ENCODE data around the gene LGALS7. TPM values are rescaled to one million over a fixed set of nuclear protein-coding genes. Genes with fewer than 3 reads are reported as not detected.
"Not testable (repeated sequence)": the region's sequence is repeated elsewhere in the genome, so short reads cannot be mapped to it uniquely, and the experiment has no call there.

Gene LGALS7
- total RNA-seq, 2 donors from 2014 or later = not detected

GRCh38 chr19:38784224-38784623, 10.9 kb upstream of the LGALS7 start:
- Histone ChIP-seq H3K36me3 (no peaks in the 10 kb centered on the region), H3K9me3 (no peaks in the 10 kb centered on the region), H3K27me3 (replicated peaks; ENCODE audit: insufficient read depth) (no peaks in the 10 kb centered on the region), H3K27ac (no peak overlapping the region), H3K4me3 (no peak overlapping the region), H3K4me1 (replicated peaks) (no peaks in the 10 kb centered on the region)
- DNase-seq (ENCODE audit: low spot score) = no peak
- 70% methylated on average over 3 of the region's 3 CpGs for WGBS
- TF ChIP-seq POLR2A (IDR thresholded peaks at IDR 0.05) = no peak
- no peak for TF ChIP-seq POLR2AphosphoS5 (IDR thresholded peaks at IDR 0.05)
- TF ChIP-seq CTCF (IDR thresholded peaks at IDR 0.05) = no peak
- intact Hi-C loops (cut with DNase I) = no loop called here

- DNase-seq (ENCODE audit: low spot score); H3K36me3 ChIP-seq; intact Hi-C loops (cut with DNase I); H3K4me3 ChIP-seq; H3K9me3 ChIP-seq; H3K27ac ChIP-seq; H3K4me1 ChIP-seq (replicated peaks); H3K27me3 ChIP-seq (replicated peaks; ENCODE audit: insufficient read depth): not testable (repeated sequence)
- WGBS = 91% methylated on average over 13 of the region's 13 CpGs
These were observed 8.9 kb upstream of the LGALS7 start for GRCh38 chr19:38782212-38782611.

GRCh38 chr19:38781058-38781457, 7.7 kb upstream of the LGALS7 start:
- H3K27me3 ChIP-seq (replicated peaks; ENCODE audit: insufficient read depth) = no peaks in the 10 kb centered on the region
- 79% methylated on average over 7 of the region's 7 CpGs for WGBS
- H3K27ac ChIP-seq = no peak overlapping the region
- H3K4me1 ChIP-seq (replicated peaks) = no peaks in the 10 kb centered on the region
- no peak overlapping the region for H3K4me3 ChIP-seq
- no peaks in the 10 kb centered on the region for H3K36me3 ChIP-seq
- intact Hi-C loops (cut with DNase I) = no loop called here
- no peak for TF ChIP-seq CTCF (IDR thresholded peaks at IDR 0.05)
- TF ChIP-seq POLR2AphosphoS5 (IDR thresholded peaks at IDR 0.05) = no peak
- no peak for TF ChIP-seq POLR2A (IDR thresholded peaks at IDR 0.05)
- H3K9me3 ChIP-seq = no peaks in the 10 kb centered on the region
- DNase-seq (ENCODE audit: low spot score) = no peak

DNA sequence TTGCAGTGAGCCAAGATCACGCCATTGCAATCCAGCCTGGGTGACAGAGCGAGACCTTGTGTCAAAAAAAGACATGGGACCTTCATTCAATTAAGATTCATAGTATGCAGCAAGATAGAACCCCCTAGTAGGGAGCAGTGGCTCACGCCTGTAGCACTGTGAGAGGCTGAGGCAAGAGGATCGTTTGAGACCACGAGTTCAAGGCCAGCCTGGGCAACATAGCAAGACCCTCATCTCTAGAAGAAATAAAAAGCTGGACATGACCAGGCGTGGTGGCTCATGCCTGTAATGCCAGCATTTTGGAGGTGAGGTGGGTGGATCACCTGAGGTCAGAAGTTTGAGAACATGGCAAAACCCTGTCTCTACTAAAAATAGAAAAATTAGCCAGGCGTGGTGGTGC, 7.1 kb upstream of the LGALS7 start:
- no peaks in the 10 kb centered on the region for H3K9me3 ChIP-seq
- H3K4me1 ChIP-seq (replicated peaks) = no peaks in the 10 kb centered on the region
- H3K4me3 ChIP-seq = no peak overlapping the region
- TF ChIP-seq POLR2A (IDR thresholded peaks at IDR 0.05) (no peak), POLR2AphosphoS5 (IDR thresholded peaks at IDR 0.05) (no peak), CTCF (IDR thresholded peaks at IDR 0.05) (no peak)
- 86% methylated on average over 7 of the region's 7 CpGs for WGBS
- intact Hi-C loops (cut with DNase I) = no loop called here
- H3K27ac ChIP-seq = no peak overlapping the region
- DNase-seq (ENCODE audit: low spot score) = no peak
- no peaks in the 10 kb centered on the region for H3K27me3 ChIP-seq (replicated peaks; ENCODE audit: insufficient read depth)
- H3K36me3 ChIP-seq = no peaks in the 10 kb centered on the region

- Histone ChIP-seq H3K4me3 (no peak overlapping the region), H3K36me3 (no peaks in the 10 kb centered on the region), H3K4me1 (replicated peaks) (no peaks in the 10 kb centered on the region), H3K27me3 (replicated peaks; ENCODE audit: insufficient read depth) (no peaks in the 10 kb centered on the region), H3K9me3 (no peaks in the 10 kb centered on the region), H3K27ac (no peak overlapping the region)
- no peak for DNase-seq (ENCODE audit: low spot score)
- intact Hi-C loops (cut with DNase I) = no loop called here
- WGBS = 68% methylated on average over 7 of the region's 7 CpGs
- no peak for TF ChIP-seq POLR2AphosphoS5 (IDR thresholded peaks at IDR 0.05)
- TF ChIP-seq CTCF (IDR thresholded peaks at IDR 0.05) = no peak
- TF ChIP-seq POLR2A (IDR thresholded peaks at IDR 0.05) = no peak
These were observed 5.4 kb upstream of the LGALS7 start for GRCh38 chr19:38778733-38779132.

Data from prostate gland (tissue), 2 donors.